Adrenal gland (tissue), 12 donors: ENCODE data around the gene PRKAR1B. TPM values are rescaled to one million over a fixed set of nuclear protein-coding genes. Genes with fewer than 3 reads are reported as not detected.

Source experiments
- DNase-seq, 7 donors: peaks; one replicate each; pipeline ENCODE4 v3.0.0-alpha.2; 2019 to 2020
- H3K27ac ChIP-seq, 5 donors: fragments of 200-600 bp; sonication (generic) in 4 of 5; 1 replicate in 3 of 5; 2 replicates in 2 of 5; pipeline versions ENCODE4 v1.5.1 to v1.8.0; 2016 to 2020; ENCODE audit warnings: mild to moderate bottlenecking in 1 of 5
- H3K27me3 ChIP-seq: fragments of 200-600 bp; 2 replicates; pipeline ENCODE4 v1.8.0; 2021
- H3K36me3 ChIP-seq, 2 donors: fragments of 200-600 bp; replicated peaks in 1 of 2; 1 replicate in 1 of 2; 2 replicates in 1 of 2; pipeline versions ENCODE4 v1.5.1 to v1.8.0; 2018 to 2022
- H3K4me1 ChIP-seq, 2 donors: fragments of 200-600 bp; replicated peaks in 1 of 2; 1 replicate in 1 of 2; 2 replicates in 1 of 2; pipeline versions ENCODE4 v1.5.1 to v1.8.0; 2018 to 2021
- H3K4me3 ChIP-seq, 4 donors: fragments of 200-600 bp; sonication (generic) in 3 of 4; one replicate each; pipeline ENCODE4 v1.5.1; 2016 to 2018
- H3K9me3 ChIP-seq, 3 donors: fragments of 200-600 bp; sonication (generic) in 1 of 3; replicated peaks in 1 of 3; 1 replicate in 2 of 3; 2 replicates in 1 of 3; pipeline versions ENCODE4 v1.5.1 to v1.8.0; 2016 to 2021
- POLR2A ChIP-seq, 2 donors: fragments of 450-650 bp; IDR thresholded peaks; one replicate each; pipeline ENCODE4 v1.6.1; 2017; ENCODE audit warnings: antibody characterized with exemption in 2 of 2, mild to moderate bottlenecking in 2 of 2, moderate library complexity in 1 of 2
- WGBS, 4 donors: extraction: QIAGEN DNeasy Blood & Tissue Kit in 2 of 4; methylation state at CpG; one replicate each; pipeline versions ENCODE4 v1.1.5 to v1.1.7; 2013 to 2017; 5-methylcytosine and 5-hydroxymethylcytosine counted together
- intact Hi-C, 2 donors: fragments of 100-400 bp; cut with DNase I; formaldehyde crosslinking; loops; one replicate each; pipeline versions ENCODE4 v1.14.1 to v1.15.0; 2022 to 2023
- polyA plus RNA-seq, 3 donors: library from polyadenylated mRNA; stranded (reverse); fragments of 200-250 nt in 2 of 3; fragments of 350-450 nt in 1 of 3; fragmentation: Illumina TruSeq in 1 of 3; extraction: RNeasy Lipid Tissue Mini Kit (QIAGEN cat#74804) in 1 of 3; gene quantifications; one replicate each; pipeline ENCODE4 v1.2.3, GENCODE V29; 2013 to 2014
- total RNA-seq, 9 donors: library from RNA; depleted of rRNA in 4 of 9; stranded (reverse); fragments of >200 nt in 4 of 9; fragments of 120-200 nt in 1 of 9; fragmentation: NEBNext Ultra II Directional in 1 of 9; extraction: Animal tissue kit (Norgen Biotek cat#: 25700) in 1 of 9; gene quantifications; one replicate each; pipeline versions ENCODE4 v1.1.0 to v1.2.4, GENCODE V29; 2013 to 2023
- TF ChIP-seq, protein P1 (sequence below), 6 experiments: fragments of 450-650 bp in 4 of 6; fragments of 200-600 bp in 2 of 6; sonication (generic) in 1 of 6; IDR thresholded peaks; 1 replicate in 5 of 6; 2 replicates in 1 of 6; pipeline versions ENCODE4 v1.5.1 to v1.8.0; 2016 to 2021; ENCODE audit warnings: antibody characterized with exemption in 6 of 6, mild to moderate bottlenecking in 2 of 6, moderate library complexity in 1 of 6
- donor health status: healthy with polysubstance abuse.
- donor health status: Bipolar disorder and iron deficiency.
- donor health status: DM: yes; HTN: yes; CAD: no.
- donor health status: DM: no; HTN: no; CAD: no.
- donor health status: DM: no; HTN: no; CAD: no.
- donor health status: DM: yes; HTN: yes; CAD: no.

The PRKAR1B gene
- total and polyA plus RNA-seq, 12 donors: 5.2 to 21.5 (median 11.7) TPM

DNA sequence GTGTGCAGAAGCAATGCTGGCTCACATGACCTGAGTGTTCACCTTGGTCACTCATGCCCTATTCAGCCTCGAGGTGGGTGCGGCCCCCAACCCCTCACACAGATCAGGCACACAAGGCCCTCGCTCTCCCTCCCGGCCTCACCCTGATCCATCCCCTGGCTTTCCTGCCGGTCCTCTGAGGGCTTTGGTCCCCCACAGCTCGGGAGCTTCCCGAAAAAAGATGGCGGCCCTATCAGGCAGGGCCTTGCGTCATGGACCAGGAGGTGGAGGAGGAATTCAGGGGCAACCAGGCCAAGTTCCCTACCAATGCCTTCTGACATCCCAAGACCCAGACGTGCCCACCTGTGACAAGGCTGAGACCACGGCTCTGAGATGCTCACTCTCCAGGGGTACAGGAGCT, 44.3 kb downstream of the PRKAR1B start:
- TF ChIP-seq, protein P1, sequence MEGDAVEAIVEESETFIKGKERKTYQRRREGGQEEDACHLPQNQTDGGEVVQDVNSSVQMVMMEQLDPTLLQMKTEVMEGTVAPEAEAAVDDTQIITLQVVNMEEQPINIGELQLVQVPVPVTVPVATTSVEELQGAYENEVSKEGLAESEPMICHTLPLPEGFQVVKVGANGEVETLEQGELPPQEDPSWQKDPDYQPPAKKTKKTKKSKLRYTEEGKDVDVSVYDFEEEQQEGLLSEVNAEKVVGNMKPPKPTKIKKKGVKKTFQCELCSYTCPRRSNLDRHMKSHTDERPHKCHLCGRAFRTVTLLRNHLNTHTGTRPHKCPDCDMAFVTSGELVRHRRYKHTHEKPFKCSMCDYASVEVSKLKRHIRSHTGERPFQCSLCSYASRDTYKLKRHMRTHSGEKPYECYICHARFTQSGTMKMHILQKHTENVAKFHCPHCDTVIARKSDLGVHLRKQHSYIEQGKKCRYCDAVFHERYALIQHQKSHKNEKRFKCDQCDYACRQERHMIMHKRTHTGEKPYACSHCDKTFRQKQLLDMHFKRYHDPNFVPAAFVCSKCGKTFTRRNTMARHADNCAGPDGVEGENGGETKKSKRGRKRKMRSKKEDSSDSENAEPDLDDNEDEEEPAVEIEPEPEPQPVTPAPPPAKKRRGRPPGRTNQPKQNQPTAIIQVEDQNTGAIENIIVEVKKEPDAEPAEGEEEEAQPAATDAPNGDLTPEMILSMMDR (IDR thresholded peaks at IDR 0.05): no peak
- no peak for TF ChIP-seq POLR2A (IDR thresholded peaks at IDR 0.05)
- Histone ChIP-seq H3K9me3 (peaks cover 0 to 3% (median 0%) of the 10 kb centered on the region in 3 donors), H3K27ac (no peak overlapping the region), H3K36me3 (no peaks in the 10 kb centered on the region), H3K27me3 (no peaks in the 10 kb centered on the region), H3K4me1 (no peaks in the 10 kb centered on the region), H3K4me3 (no peak overlapping the region)
- intact Hi-C loops: no loop called here
- WGBS, 4 donors: 83 to 96% (median 91%) methylated on average over 5 to 11 of the region's 11 CpGs
- no peak for DNase-seq

DNA sequence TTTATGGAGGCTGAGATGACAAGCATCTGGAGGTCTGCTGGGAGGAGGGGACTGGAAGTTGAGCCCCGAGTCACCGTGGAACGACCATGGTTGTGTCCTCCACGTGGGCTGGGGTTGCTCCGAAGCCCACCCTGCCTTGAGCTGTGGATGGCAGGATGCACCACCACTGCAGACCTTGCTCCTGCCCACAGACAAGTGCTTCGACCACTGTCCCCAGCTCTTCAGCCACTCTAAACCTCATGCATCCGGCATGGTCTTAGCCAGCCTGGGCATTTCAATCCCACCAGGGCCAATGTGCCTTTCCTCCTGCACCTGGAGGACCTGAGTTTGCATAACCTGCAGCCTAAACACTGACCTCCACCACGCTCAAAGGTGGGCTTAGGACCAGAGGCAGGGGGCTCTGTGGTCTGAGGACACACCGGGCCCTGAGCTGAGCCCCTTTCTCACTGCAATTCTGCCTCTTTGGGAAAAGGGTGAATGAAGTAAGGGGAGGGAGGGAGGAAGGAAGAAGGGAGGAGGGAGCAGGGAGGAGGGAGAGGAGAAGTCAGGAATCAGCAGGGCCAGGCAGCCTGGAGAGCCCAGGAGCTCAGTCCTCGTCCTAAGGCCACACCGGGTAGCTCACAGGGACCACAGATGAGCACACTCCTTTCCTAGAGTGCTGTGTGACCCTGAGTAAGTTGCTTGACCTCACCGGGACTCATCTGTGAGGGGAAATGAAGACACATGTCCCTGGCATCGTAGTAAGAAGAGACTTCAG, 45.4 kb downstream of the PRKAR1B start:
- 89 to 94% (median 93%) methylated on average over 12 to 13 of the region's 13 CpGs for WGBS, 4 donors
- TF ChIP-seq POLR2A (IDR thresholded peaks at IDR 0.05): no peak
- TF ChIP-seq, protein P1 (IDR thresholded peaks at IDR 0.05): no peak
- DNase-seq: no peak
- Histone ChIP-seq H3K27ac (no peak overlapping the region), H3K4me3 (no peak overlapping the region), H3K27me3 (no peaks in the 10 kb centered on the region), H3K4me1 (no peaks in the 10 kb centered on the region), H3K36me3 (no peaks in the 10 kb centered on the region), H3K9me3 (peaks cover 0 to 3% (median 0%) of the 10 kb centered on the region in 3 donors)
- intact Hi-C loops: no loop called here

DNA sequence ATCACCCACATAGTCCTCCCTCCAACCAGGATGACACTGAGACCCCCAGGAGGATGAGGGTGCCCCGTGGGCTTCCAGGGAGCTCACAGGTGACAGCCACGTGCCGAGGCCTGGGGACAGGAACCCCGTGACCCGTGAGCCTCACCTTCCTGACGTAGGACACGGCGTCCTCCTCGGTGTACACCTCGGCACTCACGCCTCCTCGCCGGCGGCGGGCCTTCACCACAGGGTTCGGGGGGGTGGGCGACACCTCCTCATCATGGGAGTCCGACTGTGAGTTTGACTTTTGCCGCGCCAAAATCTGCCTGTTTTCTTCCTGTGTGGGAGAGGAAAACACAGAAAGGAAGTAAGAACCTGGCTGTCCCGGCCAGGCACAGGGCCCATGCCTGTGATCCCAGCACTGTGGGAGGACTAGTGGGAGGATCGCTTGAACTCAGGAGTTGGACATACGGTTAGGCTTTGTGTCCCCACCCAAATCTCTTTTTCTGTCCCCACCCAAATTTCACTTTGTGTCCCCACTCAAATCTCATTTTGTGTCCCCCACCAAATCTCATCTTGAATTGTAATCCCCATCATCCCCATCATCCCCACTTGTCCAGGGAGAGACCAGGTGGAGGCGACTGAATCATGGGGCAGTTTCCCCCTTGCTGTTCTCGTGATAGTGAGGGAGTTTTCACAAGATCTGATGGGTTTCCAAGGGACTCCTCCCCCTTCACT, 46.5 kb downstream of the PRKAR1B start:
- no peaks in the 10 kb centered on the region for H3K4me1 ChIP-seq
- H3K36me3 ChIP-seq: no peaks in the 10 kb centered on the region
- no peak overlapping the region for H3K4me3 ChIP-seq
- H3K27ac ChIP-seq: no peak overlapping the region
- intact Hi-C loops: no loop called here
- 95 to 99% (median 97%) methylated on average over 23 to 25 of the region's 25 CpGs for WGBS, 4 donors
- TF ChIP-seq, protein P1 (IDR thresholded peaks at IDR 0.05): no peak
- no peak for TF ChIP-seq POLR2A (IDR thresholded peaks at IDR 0.05)
- H3K9me3 ChIP-seq: no peaks in the 10 kb centered on the region
- no peak for DNase-seq
- H3K27me3 ChIP-seq: no peaks in the 10 kb centered on the region

DNA sequence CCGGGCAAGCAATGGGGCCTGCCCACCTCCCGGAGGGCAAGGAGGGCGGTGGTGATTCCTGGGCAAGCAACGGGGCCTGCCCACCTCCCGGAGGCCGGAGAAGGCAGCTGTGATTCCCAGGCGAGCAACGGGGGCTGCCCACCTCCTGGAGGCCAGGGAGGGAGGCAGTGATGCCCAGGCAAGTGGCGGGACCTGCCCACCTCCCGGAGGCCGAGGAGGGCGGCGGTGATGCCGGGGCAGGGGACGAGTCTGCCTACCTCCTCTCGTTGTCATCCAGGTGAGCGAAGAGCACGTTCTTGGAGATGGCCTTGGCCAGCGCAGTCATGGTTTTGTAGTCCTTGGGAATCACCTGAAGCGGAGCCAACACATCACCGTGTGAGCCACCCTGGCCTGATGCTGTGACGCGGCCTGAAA, 50.1 kb downstream of the PRKAR1B start:
- H3K4me1 ChIP-seq: peaks cover 0 to 6% of the 10 kb centered on the region in 2 donors
- no peaks in the 10 kb centered on the region for H3K9me3 ChIP-seq
- H3K36me3 ChIP-seq: no peaks in the 10 kb centered on the region
- no peak overlapping the region for H3K4me3 ChIP-seq
- no peak overlapping the region for H3K27ac ChIP-seq
- TF ChIP-seq, protein P1 (IDR thresholded peaks at IDR 0.05): no peak
- TF ChIP-seq POLR2A (IDR thresholded peaks at IDR 0.05): no peak
- 93 to 97% (median 95%) methylated on average over 12 to 23 of the region's 23 CpGs for WGBS, 4 donors
- DNase-seq: no peak
- H3K27me3 ChIP-seq: no peaks in the 10 kb centered on the region
- intact Hi-C loops: no loop called here
